NCI-H1417 treated with DMSO at 0.1 percent for 48 hours (cell line): ENCODE data around the gene ANXA2.

Experiments used
- DNase-seq: peaks from one replicate; lab custom pipeline; 2025; lab: John Stamatoyannopoulos, UW

ANXA2 gene

GRCh38 chr15:60389261-60390077, 8.3 kb downstream of the ANXA2 start:
- no peak for DNase-seq

- DNase-seq: no peak
Observed at GRCh38 chr15:60387321-60387720, 10.5 kb downstream of the ANXA2 start.

GRCh38 chr15:60386615-60387014, 11.2 kb downstream of the ANXA2 start:
- DNase-seq: no peak

- DNase-seq: no peak
Observed at GRCh38 chr15:60385620-60386552, 11.9 kb downstream of the ANXA2 start.

- DNase-seq: no peak
Observed at GRCh38 chr15:60384526-60385126, 13.2 kb downstream of the ANXA2 start.

- no peak for DNase-seq
Observed at GRCh38 chr15:60384053-60384452, 13.7 kb downstream of the ANXA2 start.

- DNase-seq: no peak
Observed at GRCh38 chr15:60382773-60383674, 14.8 kb downstream of the ANXA2 start.

- no peak for DNase-seq
Observed at GRCh38 chr15:60381148-60381788, 16.5 kb downstream of the ANXA2 start.

GRCh38 chr15:60379525-60380274, 18.1 kb downstream of the ANXA2 start:
- no peak for DNase-seq

GRCh38 chr15:60379185-60379524, 18.6 kb downstream of the ANXA2 start:
- no peak for DNase-seq

- DNase-seq: no peak
Observed at GRCh38 chr15:60376677-60377095, 21.1 kb downstream of the ANXA2 start.

GRCh38 chr15:60375306-60375705, 22.5 kb downstream of the ANXA2 start:
- no peak for DNase-seq

GRCh38 chr15:60374628-60375081, 23.1 kb downstream of the ANXA2 start:
- DNase-seq: peak; percentile 34

GRCh38 chr15:60374209-60374608, 23.6 kb downstream of the ANXA2 start:
- no peak for DNase-seq

- DNase-seq: no peak
Observed at GRCh38 chr15:60373745-60374144, 24.0 kb downstream of the ANXA2 start.

GRCh38 chr15:60373327-60373726, 24.5 kb downstream of the ANXA2 start:
- DNase-seq: no peak

- DNase-seq: no peak
Observed at GRCh38 chr15:60372756-60373155, 25.0 kb downstream of the ANXA2 start.

- DNase-seq: no peak
Observed at GRCh38 chr15:60372227-60372626, 25.6 kb downstream of the ANXA2 start.

GRCh38 chr15:60371175-60372051, 26.4 kb downstream of the ANXA2 start:
- DNase-seq: no peak

- DNase-seq: no peak
Observed at GRCh38 chr15:60370869-60371136, 27.0 kb downstream of the ANXA2 start.
